Brain pericyte (primary cell): ENCODE results near the gene OR52N2.

Experiments
- DNase-seq: peaks from one replicate; pipeline ENCODE4 v3.0.0-alpha.2; 2012; ENCODE audit warnings: low read depth, low spot score

Gene OR52N2

DNA sequence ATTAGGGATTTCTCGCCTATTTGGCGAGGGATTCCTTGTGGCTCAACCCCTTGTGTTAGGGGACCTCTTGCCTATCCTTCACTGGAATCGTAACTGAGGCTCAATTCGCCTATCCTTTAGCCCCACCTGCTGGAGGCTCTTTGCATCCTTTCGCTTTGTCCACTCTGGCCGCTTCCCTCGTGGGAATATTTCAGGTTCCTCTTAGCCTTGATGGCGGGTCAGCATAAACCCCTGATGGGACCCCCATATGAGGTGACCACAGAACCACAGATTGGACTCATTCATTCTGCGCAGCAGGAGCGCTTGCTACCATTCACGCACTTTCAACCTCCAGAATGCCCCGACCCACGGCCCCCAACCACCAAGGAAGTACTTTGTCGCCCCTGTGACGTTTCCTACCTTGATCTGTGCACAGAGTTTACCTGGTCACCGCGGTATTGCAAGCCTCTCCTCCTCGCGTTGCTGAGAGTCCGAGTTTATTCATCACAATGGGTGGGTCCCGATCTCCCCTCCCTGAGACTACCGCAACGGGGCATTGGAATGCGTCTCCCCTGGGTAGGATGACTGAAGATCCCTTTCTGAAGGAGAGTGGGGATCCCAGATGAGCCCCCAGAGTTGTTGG lies at the start of gene OR52N2:
OR52N2 (plus strand) TSS at position 425 of the 622 bp plus-strand sequence. CDS start 11,412 bp downstream, outside the sequence.
- peak; percentile 31 for DNase-seq

DNA sequence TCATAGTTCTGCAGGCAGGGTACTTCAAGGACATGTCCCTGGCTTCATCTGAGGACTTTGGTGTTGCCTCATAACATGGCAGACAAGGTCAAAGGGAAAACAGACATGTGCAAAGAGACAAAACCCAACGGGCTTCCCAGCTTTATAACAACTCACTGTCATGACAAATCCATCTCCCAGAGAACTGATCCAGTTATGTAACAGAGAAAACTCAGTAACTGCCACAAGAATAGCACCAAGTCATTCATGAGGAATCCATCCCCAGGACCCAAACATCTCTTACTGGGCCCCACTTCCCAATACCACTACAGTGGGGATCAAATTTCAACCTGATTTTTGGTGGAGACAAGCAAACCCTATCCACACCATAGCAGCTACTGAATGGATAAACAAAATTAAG lies 41.7 kb upstream of the OR52N2 start:
- DNase-seq: no peak

DNA sequence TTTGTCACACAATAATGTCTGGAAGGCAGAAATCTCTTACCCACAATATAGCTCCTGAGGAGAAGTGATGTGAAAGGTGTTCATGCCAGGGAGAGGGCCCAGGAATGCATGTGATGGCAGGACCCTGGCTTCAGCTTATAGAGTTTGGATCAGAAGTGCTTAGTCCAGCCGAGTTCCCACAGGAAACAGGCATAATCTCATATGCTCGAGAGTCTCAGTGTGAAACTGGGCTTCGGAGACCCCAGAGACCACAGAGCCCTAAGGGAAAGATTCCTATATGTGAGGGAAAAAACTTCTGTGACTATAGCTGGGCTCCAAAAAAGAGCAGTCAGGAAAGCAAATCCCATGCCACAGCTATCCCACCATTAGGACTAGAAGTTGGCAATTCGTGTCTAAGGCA lies 25.5 kb upstream of the OR52N2 start, which contains the start of gene OR52N5:
OR52N5 (minus strand) TSS at position 101 of the 400 bp plus-strand sequence. CDS start 4,721 bp downstream, outside the sequence.
- no peak for DNase-seq

DNA sequence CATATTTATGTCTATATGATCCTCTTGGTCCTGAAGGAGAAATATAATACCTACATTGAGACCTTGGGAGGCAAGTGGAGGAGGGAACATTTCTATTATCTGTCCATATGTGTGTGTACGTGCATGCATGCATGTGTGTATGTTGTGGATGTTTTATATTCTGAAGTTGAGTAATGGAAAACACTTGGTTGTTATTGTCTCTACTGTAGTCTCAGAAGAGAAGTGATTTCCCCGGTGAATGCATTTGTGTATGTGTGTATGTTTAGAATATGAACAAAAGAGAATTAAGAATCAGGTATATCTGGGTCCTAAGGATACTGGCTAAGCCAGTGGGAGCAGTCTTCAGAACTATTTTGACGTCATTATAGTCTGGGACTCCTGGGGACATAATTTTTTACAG lies 17.6 kb upstream of the OR52N2 start, which contains the start of gene OR52N1:
OR52N1 (minus strand) TSS at position 101 of the 400 bp plus-strand sequence. CDS start 2,449 bp downstream, outside the sequence.
- no peak for DNase-seq

DNA sequence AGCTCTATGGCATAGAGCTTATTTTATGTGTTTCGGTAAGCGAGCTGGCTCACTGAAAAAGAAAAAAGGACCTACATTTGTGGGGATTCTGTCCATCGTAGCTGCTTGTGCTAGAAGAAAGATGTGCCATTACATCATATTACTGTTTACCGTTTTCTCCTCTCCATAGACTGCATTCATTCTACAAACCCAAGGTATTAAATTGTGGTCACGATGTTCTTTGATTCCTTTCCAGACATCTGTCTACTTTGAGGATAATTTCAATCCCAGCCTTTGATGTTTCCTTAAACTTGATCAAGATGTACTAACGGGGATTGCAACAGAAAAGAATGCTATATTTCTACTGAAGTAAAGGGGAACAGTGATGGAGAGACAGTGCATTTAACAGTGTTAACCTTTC lies 12.2 kb upstream of the OR52N2 start:
- DNase-seq: no peak

DNA sequence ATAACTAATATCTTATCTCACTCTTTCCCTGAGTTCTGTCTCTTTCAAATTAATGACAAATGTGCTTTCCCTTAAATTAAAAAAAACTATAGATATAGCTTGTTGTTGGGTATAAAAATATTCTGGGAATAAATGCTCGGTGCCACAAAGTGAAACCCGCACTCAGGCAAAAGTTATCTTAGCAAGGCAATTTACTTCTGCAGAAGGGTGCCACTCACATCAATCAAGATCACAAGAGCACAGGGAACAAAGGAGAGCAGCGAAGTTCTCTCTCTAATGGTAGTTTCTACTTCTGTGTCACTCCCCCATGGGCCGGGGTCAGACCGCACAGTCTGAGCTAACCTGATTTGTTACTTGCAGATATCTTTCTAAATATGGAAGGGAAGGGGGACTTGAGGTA lies 4.7 kb upstream of the OR52N2 start:
- no peak for DNase-seq

DNA sequence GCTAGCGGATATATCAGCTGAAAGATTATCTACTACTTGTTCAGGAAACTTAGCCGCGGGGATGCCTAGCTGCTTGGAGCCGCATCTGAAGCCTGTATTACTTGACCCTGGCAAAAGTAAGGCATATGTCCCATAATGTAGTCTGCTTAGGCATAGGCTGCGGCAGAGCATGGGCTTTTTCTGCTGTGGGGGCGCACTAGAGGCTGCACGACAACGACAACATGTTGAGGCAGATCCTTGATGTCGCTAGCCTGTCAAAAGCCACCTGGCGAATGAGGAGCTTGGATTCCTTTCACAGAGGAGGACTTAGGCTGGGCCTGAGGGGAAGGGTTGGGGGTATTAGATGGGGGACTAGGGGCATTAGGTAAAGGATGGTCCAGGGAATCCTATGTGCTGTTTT lies 1.1 kb upstream of the OR52N2 start:
- no peak for DNase-seq

DNA sequence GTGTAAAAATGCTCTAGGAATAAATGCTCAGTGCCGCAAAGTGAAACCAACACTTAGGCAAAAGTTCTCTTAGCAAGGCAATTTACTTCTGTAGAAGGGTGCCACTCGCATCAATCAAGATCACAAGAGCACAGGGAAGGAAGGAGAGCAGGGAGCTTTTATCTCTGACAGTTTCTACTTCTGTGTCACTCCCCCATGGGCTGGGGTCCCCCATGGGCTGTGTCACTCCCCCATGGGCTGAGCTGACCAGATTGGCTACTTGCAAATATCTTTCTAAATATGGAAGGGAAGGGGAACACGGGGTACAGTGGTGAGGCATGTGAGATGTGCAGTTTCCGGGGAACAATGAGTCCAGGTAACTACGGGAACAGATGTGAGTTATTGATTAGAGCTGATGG lies 397 bp downstream of the OR52N2 start:
- DNase-seq: no peak

DNA sequence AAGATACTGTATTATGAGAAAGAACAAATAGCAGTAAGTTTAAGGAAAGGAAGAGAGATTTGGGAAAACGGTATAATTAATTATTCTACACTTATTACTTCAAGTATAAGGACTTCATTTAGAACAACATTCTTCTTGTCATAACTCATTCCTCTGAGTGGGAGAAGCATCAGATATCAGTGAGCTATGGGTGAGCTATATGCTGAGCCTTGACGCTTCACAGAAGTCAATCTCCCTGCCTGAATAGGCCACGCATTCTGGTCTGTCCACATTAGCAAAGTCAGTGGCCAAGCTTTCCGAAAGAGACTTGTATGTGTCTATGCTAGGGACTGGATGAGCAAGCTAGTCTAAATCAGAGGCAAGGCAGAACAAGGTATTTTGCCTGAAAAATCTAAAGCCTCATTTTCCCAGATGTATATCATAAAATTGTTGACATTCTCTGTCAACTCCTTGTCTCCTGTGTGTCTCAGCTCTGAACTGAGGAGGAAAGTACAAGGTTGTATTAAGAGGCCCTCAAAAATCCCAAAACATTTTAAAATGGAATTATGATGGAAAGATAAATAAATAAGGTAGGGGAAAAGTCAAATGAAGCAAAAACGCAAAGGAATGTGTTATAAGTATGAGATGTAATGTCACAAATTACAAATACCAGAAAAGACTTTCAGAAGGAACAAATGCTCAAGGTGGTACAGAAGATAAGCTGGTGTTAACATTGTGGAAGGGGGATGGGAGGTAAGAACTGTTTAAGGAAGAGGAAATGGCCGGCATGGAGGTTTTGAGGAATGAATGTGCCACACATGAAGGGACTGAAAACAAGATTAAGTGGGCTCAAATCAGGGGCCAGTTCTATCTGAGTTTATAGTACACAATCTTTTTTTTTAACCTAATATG lies 1.4 kb downstream of the OR52N2 start:
- no peak for DNase-seq

DNA sequence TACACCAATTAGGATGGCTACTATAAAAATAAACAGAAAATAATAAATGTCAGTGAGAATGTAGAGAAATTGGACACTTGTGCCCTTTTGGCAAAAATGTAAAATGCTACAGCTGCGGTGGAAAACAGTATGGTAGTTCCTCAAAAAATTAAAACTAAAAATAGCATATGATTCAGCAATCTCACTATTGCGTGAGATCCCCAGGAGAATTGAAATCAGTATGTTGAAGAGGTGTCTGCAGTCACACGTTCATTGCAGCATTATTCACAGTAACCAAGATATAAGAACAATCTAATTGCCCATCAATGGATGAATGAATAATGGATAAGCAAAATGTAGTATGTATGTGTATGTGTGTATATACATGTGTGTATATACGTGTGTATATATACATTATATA lies 6.8 kb downstream of the OR52N2 start:
- DNase-seq: no peak

DNA sequence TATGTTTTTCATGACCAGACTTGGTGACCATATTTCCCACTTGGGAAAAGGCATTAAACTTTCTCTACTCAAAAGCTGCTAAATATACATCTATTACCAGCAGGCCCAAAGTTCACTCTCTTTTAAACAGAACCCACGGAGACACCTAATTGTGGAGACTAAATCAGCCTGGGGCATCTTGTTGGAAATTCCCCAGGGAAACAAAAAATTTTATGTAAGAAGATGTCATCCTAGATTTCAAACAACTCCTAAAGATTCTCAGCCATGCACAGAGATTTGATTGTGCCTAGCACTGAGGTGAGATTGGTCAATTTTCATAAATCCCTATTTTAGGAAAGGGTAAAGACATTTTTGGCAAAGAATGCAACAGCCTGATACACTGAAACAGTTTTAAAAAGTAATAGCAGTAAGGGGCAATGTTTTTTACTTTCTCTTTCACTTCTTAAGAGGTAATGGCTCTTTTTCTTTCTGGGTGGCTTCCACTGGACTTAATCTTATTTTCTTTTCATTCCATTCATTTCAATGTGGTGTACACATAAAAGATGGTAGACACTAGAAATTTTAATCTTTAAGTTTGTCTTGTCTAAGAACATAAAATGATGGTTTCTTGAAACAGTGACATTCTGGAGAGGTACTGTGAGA lies 9.6 kb downstream of the OR52N2 start:
- no peak for DNase-seq

DNA sequence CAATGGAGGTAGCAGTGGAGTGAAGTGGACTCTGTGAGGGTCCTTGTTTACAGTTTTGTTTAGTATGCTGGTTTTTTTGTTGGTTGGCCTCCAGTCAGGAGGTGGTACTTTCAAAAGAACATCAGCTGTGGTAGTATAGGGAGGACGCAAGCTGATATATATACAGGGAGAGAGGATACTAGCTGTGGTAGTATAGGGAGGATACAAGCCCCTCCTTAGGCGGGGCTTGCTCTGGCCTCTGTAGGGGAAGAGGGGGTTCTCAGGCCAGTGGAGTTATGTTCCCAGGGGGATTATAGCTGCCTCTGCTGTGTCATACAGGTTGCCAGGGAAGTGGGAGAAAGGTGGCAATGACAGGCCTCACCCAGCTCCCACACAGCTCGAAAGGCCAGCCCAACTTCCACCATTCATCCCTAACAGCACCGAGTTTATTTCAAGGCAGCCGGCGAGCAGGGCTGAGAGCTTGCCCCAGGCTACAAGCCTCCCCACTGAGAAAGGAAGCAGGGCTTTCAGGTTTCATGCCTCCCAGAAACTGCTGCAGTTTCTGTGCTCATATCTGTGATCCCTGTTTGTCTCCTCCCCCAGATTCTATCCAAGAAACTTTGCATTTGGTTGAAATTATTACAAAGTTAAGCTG lies 22.6 kb downstream of the OR52N2 start:
- DNase-seq: no peak

DNA sequence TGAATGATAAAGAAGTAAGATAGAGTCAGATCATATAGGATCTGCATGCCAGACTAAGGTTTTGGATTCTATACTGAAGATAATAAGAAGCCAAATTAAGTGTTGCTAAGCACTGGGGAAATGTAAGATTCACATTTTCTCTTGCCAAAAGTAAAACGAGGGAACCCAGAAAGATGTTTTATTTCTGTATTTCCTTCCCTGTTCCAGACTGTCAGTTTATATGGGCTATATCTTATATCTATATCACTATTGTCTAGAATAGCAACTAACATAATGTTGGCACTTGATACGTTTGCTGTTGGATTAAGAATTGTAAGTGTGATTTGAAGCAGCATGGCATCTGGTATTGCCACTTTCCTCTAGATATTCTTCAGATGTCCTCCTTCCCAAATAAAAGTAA lies 24.7 kb downstream of the OR52N2 start:
- DNase-seq: no peak

DNA sequence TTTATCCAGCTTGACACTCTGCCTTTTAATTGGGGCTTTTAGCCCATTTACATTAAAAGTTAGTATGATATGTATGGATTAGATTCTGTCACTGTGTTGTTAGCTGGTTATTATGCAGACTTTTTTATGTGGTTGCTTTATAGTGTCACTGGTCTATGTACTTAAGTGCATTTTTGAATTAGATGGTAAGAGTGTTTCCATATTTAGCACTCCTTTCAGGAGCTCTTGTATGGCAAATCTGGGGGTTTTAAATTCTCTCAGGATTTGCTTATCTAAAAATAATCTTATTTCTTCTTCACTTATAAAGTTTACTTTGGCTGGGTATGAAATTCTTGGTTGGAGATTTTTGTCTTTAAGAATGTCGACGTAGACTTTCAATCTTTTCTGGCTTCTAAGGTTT lies 29.0 kb downstream of the OR52N2 start:
- no peak for DNase-seq

DNA sequence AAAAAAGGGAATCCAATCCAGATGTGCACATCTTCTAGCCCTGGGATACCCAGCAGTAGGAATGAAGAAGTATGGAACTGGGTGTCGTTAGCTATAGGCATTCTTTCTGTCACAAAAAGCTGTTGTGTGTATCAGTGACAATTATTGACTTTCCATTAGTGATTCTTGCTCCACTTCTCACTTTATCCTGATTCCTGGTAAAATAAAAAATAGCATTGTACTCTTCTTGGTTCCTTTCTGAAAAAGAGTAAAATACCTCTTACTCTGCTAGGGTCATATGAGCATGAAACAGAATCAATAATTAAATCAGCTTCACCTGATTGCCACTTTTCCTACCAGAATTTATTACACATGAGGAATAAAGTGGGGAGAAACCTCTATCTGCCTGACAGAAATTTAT lies 33.1 kb downstream of the OR52N2 start, which contains the start of gene OR52E6:
OR52E6 (minus strand) TSS at position 101 of the 400 bp plus-strand sequence; CDS start at position 101, 0 bp downstream.
- no peak for DNase-seq

DNA sequence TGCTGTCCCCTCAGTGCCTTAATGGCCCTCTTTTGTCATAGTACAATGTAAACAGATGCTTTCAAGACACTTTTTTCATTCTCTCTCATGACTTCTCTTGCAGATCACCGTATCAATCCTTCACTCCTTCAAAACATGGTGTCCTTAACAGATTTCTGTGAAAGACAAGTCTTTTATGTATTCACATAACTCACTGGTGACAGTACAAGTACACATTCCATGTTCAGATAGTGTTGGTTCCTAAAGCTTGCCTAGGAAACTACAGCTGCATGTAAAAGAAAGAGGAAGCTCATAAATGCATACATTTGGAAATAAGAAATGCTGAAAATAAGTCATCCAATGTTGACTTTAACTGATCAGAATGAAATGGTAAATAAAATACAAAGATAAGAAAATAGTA lies 38.0 kb downstream of the OR52N2 start:
- no peak for DNase-seq

DNA sequence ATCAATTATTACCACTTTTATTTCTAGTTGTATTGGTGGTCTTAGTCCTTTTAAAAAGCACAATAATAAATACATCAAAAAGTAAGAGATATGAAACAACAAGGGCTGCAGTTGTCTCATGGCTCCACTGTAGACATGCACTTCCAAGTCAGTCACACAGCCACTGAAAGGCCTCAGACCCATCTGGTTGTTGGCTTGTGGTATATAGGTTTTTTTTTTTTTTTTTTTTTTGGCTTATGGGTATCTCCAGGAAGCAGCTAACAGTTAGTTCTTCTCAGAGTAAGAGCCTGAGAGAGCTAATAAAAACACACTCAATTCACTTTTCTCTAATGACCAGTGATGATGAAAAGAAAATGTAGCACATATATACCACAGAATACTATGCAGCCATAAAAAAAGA lies 39.0 kb downstream of the OR52N2 start:
- no peak for DNase-seq

DNA sequence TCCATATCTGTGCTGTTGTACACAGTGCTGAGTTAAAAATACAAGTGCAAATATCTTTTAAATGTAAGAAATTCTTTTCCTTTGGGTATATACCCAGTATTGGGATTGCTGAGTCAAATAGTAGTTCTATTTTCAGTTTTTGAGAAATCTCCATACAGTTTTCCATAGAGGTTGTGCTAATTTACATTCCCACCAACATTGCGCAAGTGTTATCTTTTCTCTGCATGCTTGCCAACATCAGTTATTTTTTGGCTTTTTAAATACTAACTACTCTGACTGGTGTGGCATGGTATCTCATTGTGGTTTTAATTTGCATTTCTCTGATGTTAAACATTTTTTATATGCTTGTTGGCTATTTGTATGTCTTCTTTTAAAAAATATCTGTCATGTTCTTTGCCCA lies 42.3 kb downstream of the OR52N2 start:
- no peak for DNase-seq

DNA sequence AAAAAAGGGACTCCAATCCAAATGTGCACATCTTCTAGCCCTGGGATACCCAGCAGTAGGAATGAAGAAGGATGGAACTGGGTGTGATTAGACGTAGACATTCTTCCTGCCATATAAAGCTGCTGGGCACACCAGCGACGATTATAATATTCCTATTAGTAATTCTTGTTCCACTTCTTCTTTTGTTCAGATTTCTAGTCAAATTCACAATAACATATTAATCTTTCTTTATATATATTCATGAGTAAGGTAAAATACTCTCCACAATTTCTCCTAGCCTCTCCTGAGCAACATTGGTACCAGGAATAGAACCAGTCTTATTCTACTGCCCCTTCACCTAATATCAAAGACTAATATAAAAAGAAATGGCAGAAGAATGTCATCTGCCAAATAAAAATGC lies 48.9 kb downstream of the OR52N2 start, which contains the start of gene OR52E8:
OR52E8 (minus strand) TSS at position 101 of the 400 bp plus-strand sequence; CDS start at position 101, 0 bp downstream.
- DNase-seq: no peak

DNA sequence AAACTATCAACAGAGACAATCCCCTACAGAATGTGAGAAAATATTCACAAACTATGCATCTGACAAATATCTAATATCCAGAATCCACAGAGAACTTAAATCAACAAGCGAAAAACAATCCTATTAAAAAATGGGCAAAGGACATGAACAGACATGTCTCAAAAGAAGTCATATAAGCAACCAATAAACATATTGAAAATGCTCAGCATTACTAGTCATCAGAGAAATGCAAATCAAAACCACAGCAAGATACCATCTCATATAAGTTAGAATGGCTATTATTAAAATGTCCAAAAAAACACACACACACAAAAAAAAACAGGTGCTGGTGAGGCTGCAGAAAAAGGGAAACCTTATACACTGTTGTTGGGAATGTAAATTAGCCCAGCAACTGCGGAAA lies 57.1 kb downstream of the OR52N2 start:
- DNase-seq: no peak
